GM19452 (cell line): ENCODE results near the gene TBC1D22B.

Experiments
- ATAC-seq: cut with Tn5 transposase; IDR thresholded peaks from one replicate; pipeline ENCODE4 v1.9.1; 2021; ENCODE audit not compliant: unreplicated experiment

Gene TBC1D22B

DNA sequence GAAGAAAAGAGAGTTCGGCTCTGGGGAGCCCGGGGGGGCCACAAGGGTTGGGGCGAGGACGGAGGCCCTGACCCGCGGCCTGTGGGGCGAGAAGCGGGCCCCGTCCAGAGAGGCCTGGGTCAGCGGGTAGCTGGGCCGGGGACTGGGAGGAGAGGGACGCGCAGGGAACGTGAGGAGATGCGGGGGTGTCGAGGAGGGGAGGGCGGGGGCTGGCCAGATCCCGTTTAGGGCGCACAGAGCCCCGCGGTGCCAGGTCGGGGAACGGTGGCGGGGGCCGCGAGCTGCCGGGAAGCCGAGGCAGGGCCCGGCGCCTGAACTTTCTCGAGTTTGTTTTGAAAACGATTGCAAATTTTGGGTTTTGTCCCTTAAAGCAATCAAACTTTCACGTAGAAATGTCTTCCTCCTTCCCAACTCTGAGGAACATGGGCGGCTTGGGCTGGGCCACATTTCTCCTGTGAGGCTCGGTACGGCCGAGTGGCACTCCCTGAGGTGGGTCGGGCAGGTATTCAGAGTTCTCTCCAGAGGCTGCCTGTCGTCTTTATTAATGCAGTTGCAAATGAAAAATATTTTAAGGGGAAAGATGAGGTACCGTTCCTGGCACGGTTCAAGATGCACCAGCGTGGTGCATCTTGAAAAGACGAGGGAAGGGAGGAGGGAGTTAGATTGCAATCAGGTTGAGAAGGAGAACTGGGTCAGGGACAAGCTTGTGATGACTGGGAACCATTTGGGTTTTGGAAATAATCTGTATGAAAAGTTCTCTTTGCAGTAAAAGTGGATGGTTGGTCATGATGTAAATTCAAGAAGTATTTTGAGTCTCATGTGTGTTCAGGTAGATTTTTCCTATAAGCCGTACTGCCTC lies 97.2 kb downstream of the TBC1D22B start:
- no peak for ATAC-seq

DNA sequence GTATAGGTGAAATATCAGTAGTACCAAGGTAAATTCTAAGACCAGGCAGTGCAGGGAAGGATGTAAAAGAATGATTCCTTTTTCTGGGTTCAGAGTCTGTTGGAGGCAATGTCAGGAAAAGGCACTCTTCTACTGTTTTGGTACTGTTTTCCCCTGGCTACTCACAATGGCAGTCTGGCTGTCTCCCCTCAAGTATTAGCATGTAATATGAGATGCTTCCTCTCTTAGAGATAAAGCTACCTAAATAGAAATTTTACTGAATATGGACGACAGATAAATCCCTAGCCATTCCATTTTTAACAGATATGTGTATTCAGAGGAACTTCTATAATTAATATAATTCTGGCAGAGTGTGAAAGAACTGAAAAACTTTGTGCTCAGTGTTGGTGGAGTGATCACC lies 99.7 kb downstream of the TBC1D22B start:
- no peak for ATAC-seq

DNA sequence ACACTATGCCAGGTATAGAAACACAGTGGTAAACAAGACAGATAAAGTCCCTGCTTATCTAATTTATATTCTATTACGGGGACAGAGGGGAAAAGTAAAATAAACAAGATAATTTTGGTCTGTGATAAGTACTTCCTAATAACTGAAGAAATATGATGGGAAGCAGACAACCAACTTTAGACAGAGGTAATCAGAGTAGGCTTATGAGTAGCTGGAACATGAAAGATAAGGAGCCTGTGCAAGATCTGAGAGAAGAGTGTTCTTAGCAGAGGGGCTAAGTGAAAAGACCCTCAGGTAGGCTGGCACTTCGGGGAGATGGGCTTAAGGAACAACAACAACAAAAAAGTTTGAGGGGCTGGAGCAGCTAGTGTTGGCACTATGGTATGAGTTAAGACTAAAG lies 100.3 kb downstream of the TBC1D22B start:
- no peak for ATAC-seq

DNA sequence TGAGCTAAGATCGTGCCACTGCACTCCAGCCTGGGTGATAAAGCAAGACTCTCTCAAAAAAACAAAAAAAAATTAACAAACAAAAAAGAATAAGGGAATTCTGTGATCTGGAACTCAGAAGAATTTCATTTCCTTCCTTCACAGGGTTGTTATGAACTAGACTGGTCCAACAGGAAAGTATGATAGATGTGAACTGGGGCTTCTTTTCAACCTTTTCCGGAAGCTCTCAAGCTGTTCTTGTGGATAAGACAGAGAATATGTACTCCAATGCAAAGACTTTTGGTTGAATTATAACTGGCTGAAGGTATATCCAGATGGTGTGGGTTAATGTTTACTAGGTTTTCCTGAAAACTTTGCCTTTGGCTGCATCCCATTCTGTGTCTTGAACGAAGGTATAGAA lies 101.5 kb downstream of the TBC1D22B start:
- ATAC-seq = no peak

DNA sequence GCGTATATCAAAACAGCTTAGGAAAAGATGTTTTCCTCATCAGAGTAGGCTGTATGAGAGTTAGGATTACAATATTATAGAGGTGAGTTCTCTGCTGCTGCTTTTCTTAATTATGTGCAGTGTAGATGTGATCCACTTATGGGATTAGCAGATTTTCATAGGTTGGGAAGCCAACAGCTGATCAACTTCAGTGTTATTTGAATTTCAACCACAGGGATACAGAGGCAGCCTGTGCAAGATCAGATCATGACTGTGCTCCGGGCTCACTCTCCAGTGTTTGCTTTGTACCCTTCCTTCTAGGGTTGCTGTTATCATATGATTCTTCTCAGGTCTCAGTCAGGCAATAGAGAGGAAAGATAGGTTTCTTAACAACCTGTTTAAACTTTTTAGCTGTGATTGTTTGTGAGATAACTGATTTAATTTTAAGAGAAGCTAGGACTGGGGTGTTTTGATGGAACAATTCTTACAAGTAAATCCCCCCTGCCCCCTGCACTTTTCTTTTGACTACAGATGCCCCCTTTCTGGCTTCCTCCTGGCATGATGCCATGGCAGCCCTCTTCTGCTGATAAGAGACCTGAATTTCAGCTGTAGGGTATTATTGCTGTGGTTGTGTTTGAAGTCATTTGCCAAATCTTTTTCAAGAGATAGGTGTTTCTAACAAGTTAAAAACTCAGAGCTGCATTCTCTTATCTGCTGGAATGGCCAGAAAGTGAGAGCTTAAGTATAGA lies 104.7 kb downstream of the TBC1D22B start:
- no peak for ATAC-seq

DNA sequence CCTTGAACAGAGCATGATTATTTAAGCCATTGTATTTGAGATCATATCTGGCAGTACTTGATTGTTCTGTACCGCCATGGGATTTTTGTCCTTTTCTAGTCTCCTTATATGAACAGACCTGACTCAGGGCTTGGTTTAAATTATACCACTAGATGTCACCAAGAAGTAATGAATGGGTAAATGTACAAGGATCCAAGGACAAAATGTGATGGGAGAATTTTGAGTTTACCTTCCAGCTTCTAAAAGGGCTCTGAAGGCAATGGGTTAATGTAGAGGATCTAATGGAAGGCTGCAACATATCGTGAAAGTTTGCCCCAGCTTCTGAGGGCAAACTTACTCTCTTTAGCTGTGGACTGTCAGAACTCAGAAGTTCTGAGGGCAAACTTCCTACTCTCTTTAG lies 108.2 kb downstream of the TBC1D22B start:
- no peak for ATAC-seq

DNA sequence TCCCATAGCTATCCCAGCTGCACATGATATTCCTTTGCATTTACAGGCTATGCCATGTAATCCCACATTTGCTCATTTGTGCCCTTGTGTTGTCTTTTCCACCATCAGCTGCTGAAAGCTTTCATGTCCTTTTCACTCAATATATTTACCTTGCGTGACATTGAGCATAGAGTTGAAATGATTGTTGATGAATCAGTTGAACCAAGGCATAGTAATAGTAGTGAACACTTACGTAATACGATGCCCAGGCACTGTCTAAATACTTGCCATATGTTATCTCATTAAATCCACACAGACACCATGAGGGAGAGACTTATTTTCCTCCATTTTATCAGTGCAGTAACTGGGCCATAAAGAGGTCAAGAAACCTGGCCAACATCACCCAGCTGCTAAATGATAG lies 109.3 kb downstream of the TBC1D22B start:
- no peak for ATAC-seq

DNA sequence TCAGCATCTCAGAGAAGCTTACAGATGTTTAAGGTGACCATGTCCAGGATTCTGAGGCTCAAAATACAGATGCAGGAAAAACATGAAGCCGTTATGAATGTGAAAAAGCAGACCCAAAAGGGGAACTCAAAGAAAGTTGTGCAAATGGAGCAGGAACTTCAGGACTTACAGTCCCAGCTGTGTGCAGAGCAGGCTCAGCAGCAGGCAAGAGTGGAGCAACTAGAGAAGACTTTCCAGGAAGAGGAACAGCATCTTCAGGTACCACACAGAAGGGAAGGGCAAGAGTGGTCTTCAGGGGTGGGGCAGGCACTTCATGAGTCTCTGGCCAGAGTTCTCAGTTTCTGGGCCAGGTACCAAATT lies 111.4 kb downstream of the TBC1D22B start:
- ATAC-seq = no peak

DNA sequence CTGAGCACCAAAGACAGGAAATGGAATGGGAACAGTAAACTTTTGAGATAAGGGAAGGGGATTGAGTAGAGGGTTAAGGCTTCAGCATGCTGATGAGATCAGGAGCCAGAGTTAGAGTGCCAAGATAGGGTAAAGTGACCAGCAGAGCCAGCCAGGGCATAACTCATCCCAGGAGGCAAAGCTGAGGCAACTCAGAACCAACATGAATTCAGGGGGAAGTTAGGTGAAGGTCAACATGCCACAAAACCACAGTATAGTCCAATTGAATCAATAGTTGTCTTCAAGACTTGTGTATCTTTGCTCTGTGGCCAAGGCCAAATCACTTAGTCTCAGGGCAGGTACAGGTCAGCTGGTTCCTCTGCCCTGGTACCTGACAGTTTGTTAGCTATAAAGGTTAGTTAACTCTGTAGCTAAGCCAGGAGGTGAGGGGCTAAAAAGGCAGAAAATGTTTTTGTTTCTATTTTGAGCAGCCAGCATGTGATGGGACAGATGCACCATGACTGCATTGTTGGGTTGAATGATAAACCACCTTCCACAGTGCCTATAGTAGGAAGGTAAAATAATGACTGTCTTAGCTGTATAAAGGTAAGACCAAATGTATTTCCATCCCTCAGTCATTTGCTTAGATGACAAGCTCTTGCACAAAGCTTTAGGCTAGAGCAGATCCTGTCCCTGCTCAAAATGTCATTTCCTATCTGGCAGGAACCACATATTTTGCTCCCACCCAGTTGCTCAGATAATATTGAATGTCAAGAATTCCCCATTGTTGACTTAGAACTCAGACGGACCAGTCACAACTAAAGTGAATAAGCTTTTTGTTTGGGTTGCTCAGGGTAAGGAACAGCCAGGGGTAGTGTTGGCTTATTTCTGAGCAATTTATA lies 112.0 kb downstream of the TBC1D22B start:
- no peak for ATAC-seq

DNA sequence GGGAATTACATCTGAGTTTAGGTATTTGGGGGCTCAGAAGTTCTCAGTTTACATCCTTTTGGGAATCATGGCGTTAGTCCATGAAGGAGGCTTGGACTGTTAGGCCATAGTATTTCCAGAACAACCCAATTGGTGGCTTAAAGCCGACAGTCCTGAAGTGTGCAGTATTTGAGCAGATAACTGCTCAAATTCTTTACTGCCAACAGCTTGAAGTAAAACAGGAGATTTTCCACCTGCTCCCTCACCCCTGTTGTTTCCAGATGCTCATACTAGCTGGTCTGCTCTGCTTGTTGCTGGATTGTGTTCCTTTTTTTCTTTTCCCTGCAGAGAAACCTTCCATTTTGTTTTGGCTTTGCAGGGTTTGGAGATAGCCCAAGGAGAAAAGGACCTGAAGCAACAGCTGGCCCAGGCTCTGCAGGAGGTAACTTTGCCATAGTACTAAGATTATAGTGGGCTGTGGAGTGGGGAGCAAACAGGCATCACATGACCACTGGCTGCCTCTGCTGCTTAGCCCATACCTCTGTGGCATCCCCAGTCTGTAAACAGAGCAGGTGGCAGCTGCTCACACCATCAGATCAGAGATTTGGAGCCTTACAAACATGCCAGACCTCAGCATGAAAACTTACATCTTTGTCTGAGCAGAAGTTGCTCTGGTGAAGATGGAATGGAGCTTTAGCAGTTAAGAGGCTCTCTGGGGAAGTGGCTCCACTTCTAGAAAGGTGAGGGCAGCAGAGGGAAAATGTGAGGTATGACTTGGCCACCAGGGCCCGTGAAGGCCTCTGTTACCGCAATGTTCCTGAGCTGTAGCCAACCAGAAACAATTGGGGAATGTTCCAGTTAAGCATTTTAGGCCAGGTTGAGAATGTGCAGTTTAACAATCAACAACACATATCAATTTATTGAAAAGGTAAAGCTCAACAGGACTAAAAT lies 113.8 kb downstream of the TBC1D22B start:
- no peak for ATAC-seq

DNA sequence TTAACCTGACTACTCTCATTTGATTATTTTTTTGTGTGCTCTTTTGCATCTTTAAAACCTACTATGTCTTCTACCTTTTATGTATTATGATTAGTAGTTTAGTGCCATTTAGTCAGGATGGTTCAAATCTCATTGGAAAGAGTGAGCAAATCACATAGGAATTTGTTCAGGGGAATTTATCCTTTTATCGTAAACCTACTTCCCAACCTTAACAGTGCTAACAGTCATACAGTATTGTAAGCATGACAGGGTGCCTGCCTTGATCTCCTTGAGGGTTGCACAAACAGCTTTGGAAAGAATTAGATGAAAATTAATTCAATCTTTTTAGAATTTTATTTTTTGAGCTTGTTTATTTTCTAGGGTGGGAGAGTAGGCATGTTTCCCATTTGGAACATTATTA lies 114.5 kb downstream of the TBC1D22B start:
- ATAC-seq = no peak

DNA sequence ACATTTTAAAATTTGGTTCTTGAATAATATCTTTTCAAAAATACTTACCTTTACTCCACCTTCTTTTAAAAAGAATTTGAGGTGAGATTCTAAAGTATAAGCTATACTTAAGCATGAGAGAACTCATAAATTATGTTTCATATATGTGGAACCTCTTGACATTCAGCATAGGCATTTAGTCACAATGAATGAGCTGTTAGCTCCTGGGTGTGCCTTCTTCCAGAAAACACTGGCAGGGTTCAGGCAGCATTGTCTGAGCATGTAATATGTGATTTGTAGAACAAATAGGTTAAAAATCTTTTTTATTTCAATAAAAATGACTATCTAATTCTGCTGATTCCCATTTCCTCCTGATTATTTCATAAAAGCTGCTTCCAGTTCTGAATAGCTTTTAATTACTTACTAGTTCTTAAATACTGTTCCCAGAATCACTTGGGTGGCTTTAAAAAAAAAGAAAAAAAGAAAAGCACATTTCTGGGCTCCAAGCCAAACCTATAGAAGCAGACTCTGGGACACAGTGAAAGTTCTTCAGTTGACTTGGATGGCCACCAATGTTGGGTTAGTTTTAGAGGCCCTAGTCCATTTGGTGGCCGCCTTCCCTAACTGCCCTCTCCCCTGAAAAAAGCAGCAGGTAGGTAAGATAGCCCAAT lies 116.4 kb downstream of the TBC1D22B start:
- ATAC-seq = no peak

DNA sequence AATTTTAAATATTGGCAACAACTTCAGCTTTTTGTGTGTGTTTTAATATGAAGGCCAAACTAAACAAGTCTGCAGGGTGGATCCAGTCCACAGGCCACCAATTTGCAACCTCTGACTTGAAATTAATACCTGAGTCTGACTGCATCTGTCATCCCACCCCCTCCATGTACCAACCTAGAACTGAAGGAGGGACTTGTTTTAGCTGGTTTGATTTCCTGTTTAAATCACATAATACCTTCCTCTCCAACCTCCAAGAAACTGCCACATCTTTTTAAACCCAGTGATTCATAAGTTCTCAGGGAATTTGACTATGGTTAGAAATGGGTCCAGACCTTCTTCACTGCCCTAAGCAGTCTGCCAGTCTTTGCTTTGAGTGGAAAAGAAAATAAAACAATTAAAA lies 117.8 kb downstream of the TBC1D22B start:
- no peak for ATAC-seq

DNA sequence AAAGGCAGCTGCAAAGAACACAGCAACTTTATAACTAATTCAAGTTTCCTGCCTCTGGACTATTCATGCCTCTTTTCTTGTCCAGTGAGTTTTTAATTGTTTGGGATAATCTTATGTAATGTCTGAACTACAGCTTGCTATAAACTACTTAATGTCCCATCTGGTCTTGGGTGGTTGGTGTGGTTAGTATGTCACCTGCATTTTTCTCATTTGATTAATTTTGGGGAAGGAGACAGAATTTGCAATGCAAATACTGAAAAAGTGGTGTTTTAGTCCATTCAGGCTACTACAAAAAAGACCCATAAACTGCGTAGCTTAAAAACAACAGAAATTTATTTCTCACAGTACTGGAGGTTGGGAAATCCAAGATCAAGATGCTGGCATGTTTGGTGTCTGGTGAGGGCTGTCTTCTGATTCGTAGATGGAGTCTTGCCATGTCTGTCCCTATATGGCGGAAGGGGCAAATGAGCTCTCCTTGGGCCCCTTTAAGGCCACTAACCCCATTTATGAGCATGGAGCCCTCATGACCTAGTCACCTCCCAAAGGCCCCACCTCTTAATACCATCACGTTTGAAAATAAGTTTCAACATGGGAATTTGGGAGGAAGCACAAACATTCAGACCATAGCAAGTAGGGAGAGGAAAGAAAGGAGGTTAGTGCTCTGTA lies 118.6 kb downstream of the TBC1D22B start:
- no peak for ATAC-seq

DNA sequence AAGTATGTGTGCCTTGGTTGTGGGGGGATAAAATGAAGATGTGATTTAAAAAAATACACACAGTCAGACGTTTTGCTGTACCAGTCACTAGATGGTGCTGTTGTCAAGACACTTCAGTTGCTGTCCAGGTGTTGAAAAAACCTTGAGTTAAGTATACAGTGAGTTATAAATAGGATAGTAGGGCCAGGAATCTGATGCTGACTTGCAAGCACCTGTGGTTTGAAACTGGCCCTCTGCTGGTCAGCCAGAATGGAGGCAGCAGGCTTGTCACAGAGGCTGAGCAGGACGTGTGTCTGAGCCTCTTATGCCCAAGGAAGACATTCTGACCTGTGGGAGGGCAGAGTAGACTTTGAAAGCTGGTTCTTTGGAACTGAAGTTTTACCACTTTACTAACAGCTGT lies 124.0 kb downstream of the TBC1D22B start:
- ATAC-seq = no peak
